ENCODE measurements around the gene STAT3. TPM values are rescaled to one million over a fixed set of nuclear protein-coding genes. Genes with fewer than 3 reads are reported as not detected.

STAT3 gene
- 35.7 and 38.7 TPM in 2 replicates for polyA plus RNA-seq (2012; rRNA removed)
- polyA plus RNA-seq (2012; cell fraction: cytosol; rRNA removed): 25.5 and 29.1 TPM in 2 replicates
- polyA plus RNA-seq (2012; cell fraction: nucleus; rRNA removed): 90.7 and 99.3 TPM in 2 replicates

GRCh38 chr17:42388381-42389134 is at the start of gene STAT3:
Gene STAT3, minus strand, starts transcription at chr17:42388442. Its CDS starts 39,926 bp downstream, at chr17:42348516.
- Histone ChIP-seq H3K4me2 (peak within 1 kb of the TSS; percentile 86), H3K9me3 (no peaks in the 10 kb centered on the region), H3K9me2 (no peaks in the 10 kb centered on the region), H4K20me1 (ENCODE audit: insufficient read depth) (peaks cover 35% of the 10 kb centered on the region), H3K36me3 (replicated peaks in 1 of 2; ENCODE audit: control insufficient read depth in 1 of 2, insufficient read depth in 2 of 2, low read length in 1 of 2) (peaks cover 0 to 6% of the 10 kb centered on the region in 2 experiments), H3K27me3 (ENCODE audit: insufficient read depth) (no peaks in the 10 kb centered on the region), H3F3A (replicated peaks; ENCODE audit: insufficient read depth) (peaks cover 4% of the 10 kb centered on the region), H2AFZ (ENCODE audit: low read depth) (peak within 1 kb of the TSS; percentile 88), H3K79me2 (ENCODE audit: insufficient read depth) (peaks cover 51% of the 10 kb centered on the region), H3K27ac (ENCODE audit: low read depth in 2 of 2, low read length in 1 of 2) (peak within 1 kb of the TSS; percentile 87 to 94), H3K9ac (peak within 1 kb of the TSS; percentile 97), H3K4me1 (ENCODE audit: control insufficient read depth in 1 of 2, insufficient read depth in 2 of 2, low read depth in 1 of 2, low read length in 1 of 2) (peaks cover 0 to 12% of the 10 kb centered on the region in 2 experiments; a peak in 2 of 4 replicates), H3K4me3 (ENCODE audit: low read depth in 2 of 2, low read length in 1 of 2) (peak within 1 kb of the TSS; percentile 80 to 93)
- under 1% methylated on average over 42 of the region's 44 CpGs for WGBS (ENCODE audit: low lambda C conversion rate)
- peak; percentile 97 for DNase-seq
- ChIA-PET POLR2A (interaction anchor here (0.7 to 1.2 kb wide), 4 partner anchors 11 to 973 kb away, joined by 3 to 5 read pairs (median 4); no protein-coding TSS in a partner anchor), CTCF (interaction anchor here (0.9 to 2.8 kb wide), 9 partner anchors 10 to 166 kb away, joined by 3 to 16 read pairs (median 8); no protein-coding TSS in a partner anchor)
- TF ChIP-seq, protein P1, sequence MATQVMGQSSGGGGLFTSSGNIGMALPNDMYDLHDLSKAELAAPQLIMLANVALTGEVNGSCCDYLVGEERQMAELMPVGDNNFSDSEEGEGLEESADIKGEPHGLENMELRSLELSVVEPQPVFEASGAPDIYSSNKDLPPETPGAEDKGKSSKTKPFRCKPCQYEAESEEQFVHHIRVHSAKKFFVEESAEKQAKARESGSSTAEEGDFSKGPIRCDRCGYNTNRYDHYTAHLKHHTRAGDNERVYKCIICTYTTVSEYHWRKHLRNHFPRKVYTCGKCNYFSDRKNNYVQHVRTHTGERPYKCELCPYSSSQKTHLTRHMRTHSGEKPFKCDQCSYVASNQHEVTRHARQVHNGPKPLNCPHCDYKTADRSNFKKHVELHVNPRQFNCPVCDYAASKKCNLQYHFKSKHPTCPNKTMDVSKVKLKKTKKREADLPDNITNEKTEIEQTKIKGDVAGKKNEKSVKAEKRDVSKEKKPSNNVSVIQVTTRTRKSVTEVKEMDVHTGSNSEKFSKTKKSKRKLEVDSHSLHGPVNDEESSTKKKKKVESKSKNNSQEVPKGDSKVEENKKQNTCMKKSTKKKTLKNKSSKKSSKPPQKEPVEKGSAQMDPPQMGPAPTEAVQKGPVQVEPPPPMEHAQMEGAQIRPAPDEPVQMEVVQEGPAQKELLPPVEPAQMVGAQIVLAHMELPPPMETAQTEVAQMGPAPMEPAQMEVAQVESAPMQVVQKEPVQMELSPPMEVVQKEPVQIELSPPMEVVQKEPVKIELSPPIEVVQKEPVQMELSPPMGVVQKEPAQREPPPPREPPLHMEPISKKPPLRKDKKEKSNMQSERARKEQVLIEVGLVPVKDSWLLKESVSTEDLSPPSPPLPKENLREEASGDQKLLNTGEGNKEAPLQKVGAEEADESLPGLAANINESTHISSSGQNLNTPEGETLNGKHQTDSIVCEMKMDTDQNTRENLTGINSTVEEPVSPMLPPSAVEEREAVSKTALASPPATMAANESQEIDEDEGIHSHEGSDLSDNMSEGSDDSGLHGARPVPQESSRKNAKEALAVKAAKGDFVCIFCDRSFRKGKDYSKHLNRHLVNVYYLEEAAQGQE (IDR thresholded peaks at IDR 0.05; ENCODE audit: low read depth, low read length): peak; percentile 61; the same call in 1 of the 2 replicates
- peak; percentile 60 for TF ChIP-seq TCF12 (IDR thresholded peaks at IDR 0.05)
- TF ChIP-seq, protein P2, sequence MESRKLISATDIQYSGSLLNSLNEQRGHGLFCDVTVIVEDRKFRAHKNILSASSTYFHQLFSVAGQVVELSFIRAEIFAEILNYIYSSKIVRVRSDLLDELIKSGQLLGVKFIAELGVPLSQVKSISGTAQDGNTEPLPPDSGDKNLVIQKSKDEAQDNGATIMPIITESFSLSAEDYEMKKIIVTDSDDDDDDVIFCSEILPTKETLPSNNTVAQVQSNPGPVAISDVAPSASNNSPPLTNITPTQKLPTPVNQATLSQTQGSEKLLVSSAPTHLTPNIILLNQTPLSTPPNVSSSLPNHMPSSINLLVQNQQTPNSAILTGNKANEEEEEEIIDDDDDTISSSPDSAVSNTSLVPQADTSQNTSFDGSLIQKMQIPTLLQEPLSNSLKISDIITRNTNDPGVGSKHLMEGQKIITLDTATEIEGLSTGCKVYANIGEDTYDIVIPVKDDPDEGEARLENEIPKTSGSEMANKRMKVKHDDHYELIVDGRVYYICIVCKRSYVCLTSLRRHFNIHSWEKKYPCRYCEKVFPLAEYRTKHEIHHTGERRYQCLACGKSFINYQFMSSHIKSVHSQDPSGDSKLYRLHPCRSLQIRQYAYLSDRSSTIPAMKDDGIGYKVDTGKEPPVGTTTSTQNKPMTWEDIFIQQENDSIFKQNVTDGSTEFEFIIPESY (IDR thresholded peaks at IDR 0.05; ENCODE audit: borderline replicate concordance, low read depth): peak; percentile 99
- peak; percentile 37 for TF ChIP-seq POLR2AphosphoS5 (IDR thresholded peaks at IDR 0.05; ENCODE audit: low read depth, low read length)
- TF ChIP-seq GABPA (IDR thresholded peaks at IDR 0.05; ENCODE audit: low read depth): peak; percentile 48
- peak; percentile 63 for TF ChIP-seq ELF1 (IDR thresholded peaks at IDR 0.05)
- no peak for TF ChIP-seq FOSL2 (IDR thresholded peaks at IDR 0.05; ENCODE audit: borderline replicate concordance, low read depth)
- peak; percentile 100 for TF ChIP-seq EP300 (IDR thresholded peaks at IDR 0.05; ENCODE audit: borderline replicate concordance in 1 of 2, low read depth in 1 of 2, low read length in 1 of 2)
- TF ChIP-seq, protein P3, sequence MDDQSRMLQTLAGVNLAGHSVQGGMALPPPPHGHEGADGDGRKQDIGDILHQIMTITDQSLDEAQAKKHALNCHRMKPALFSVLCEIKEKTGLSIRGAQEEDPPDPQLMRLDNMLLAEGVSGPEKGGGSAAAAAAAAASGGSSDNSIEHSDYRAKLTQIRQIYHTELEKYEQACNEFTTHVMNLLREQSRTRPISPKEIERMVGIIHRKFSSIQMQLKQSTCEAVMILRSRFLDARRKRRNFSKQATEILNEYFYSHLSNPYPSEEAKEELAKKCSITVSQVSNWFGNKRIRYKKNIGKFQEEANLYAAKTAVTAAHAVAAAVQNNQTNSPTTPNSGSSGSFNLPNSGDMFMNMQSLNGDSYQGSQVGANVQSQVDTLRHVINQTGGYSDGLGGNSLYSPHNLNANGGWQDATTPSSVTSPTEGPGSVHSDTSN (IDR thresholded peaks at IDR 0.05): peak; percentile 98
- TF ChIP-seq NRF1 (IDR thresholded peaks at IDR 0.05; ENCODE audit: low read depth, low read length): peak; percentile 62
- TF ChIP-seq YY1 (IDR thresholded peaks at IDR 0.05; ENCODE audit: low read depth): no peak
- TF ChIP-seq JUND (IDR thresholded peaks at IDR 0.05): peak; percentile 97
- peak; percentile 74 for TF ChIP-seq USF2 (IDR thresholded peaks at IDR 0.05; ENCODE audit: borderline replicate concordance, low read depth, low read length)
- TF ChIP-seq SIN3A (IDR thresholded peaks at IDR 0.05; ENCODE audit: borderline replicate concordance, low read depth, low read length): peak; percentile 97
- no peak for TF ChIP-seq FOXJ3 (CRISPR knock-in tag; IDR thresholded peaks at IDR 0.05)
- peak; percentile 99 for TF ChIP-seq MXI1 (IDR thresholded peaks at IDR 0.05; ENCODE audit: low read depth, low read length)
- peak; percentile 87 for TF ChIP-seq RCOR1 (IDR thresholded peaks at IDR 0.05; ENCODE audit: low read length)
- peak; percentile 27; the same call in 1 of the 2 replicates for TF ChIP-seq TAF1 (IDR thresholded peaks at IDR 0.05; ENCODE audit: borderline replicate concordance, low read depth, low read length)
- no peak for TF ChIP-seq TEAD4 (IDR thresholded peaks at IDR 0.05; ENCODE audit: borderline replicate concordance, insufficient read depth)
- TF ChIP-seq RAD21 (IDR thresholded peaks at IDR 0.05; ENCODE audit: low read length): no peak
- TF ChIP-seq NFIC (IDR thresholded peaks at IDR 0.05; ENCODE audit: borderline replicate concordance): peak; percentile 42; the same call in 1 of the 2 replicates
- peak; percentile 91 for TF ChIP-seq CHD2 (IDR thresholded peaks at IDR 0.05; ENCODE audit: low read length, partially characterized antibody)
- TF ChIP-seq RXRA (IDR thresholded peaks at IDR 0.05; ENCODE audit: borderline replicate concordance, low read depth): peak; percentile 73; the same call in 1 of the 2 replicates
- no peak; the same call in 1 of the 2 replicates for TF ChIP-seq SMC3 (IDR thresholded peaks at IDR 0.05; ENCODE audit: low read depth, low read length)
- TF ChIP-seq GATA2 (CRISPR knock-in tag; IDR thresholded peaks at IDR 0.05): no peak
- peak; percentile 85 for TF ChIP-seq RFX5 (IDR thresholded peaks at IDR 0.05; ENCODE audit: low read length)
